NB4 (cell line): ENCODE data around the gene DIDO1.

Experiments
- DNase-seq: peaks from one replicate; pipeline ENCODE4 v3.0.0; 2010; ENCODE audit warnings: low read depth
- H3K4me3 ChIP-seq: one replicate; pipeline ENCODE4 v1.5.1; 2011; ENCODE audit warnings: mild to moderate bottlenecking, low read depth, low read length, moderate library complexity
- CTCF ChIP-seq: IDR thresholded peaks from one replicate; pipeline ENCODE4 v1.5.1; 2012; ENCODE audit warnings: low read depth, low read length
- MAX ChIP-seq: IDR thresholded peaks from 2 replicates; pipeline ENCODE4 v1.6.1; 2011; ENCODE audit warnings: low read depth, low read length
- MYC ChIP-seq: IDR thresholded peaks from 2 replicates; pipeline ENCODE4 v1.6.1; 2011; ENCODE audit warnings: low read depth, low read length
- POLR2A ChIP-seq: IDR thresholded peaks from 2 replicates; pipeline ENCODE4 v1.6.1; 2011; ENCODE audit warnings: mild to moderate bottlenecking; ENCODE audit not compliant: insufficient read length; ENCODE audit errors: extremely low read depth

DIDO1 gene

GRCh38 chr20:62886709-62887058 lies 39.6 kb downstream of the DIDO1 start:
- DNase-seq = no peak
- H3K4me3 ChIP-seq = no peak overlapping the region
- no peak for TF ChIP-seq POLR2A
- no peak for TF ChIP-seq MYC
- TF ChIP-seq MAX = no peak
- no peak for TF ChIP-seq CTCF

GRCh38 chr20:62885896-62886708 lies 40.2 kb downstream of the DIDO1 start:
- no peak overlapping the region for H3K4me3 ChIP-seq
- no peak for TF ChIP-seq MYC
- no peak for TF ChIP-seq CTCF
- no peak for TF ChIP-seq MAX
- no peak for TF ChIP-seq POLR2A
- DNase-seq = no peak

- DNase-seq = no peak
- H3K4me3 ChIP-seq = no peak overlapping the region
- no peak for TF ChIP-seq MYC
- TF ChIP-seq POLR2A = no peak
- no peak for TF ChIP-seq MAX
- TF ChIP-seq CTCF = no peak
These were observed 41.0 kb downstream of the DIDO1 start for GRCh38 chr20:62885046-62885895.

- DNase-seq = no peak
- H3K4me3 ChIP-seq = no peak overlapping the region
- TF ChIP-seq MAX (no peak), CTCF (no peak)
These were observed 41.7 kb downstream of the DIDO1 start for GRCh38 chr20:62884556-62884955.

GRCh38 chr20:62882426-62882825 lies 43.9 kb downstream of the DIDO1 start:
- no peak overlapping the region for H3K4me3 ChIP-seq
- DNase-seq = no peak
- TF ChIP-seq CTCF (no peak), POLR2A (no peak)
